Transverse colon (tissue), 4 donors: ENCODE measurements around the gene IFTAP. TPM values are rescaled to one million over a fixed set of nuclear protein-coding genes. Genes with fewer than 3 reads are reported as not detected.

ENCODE experiments used
- DNase-seq: peaks from one replicate; pipeline ENCODE4 v3.0.0-alpha.2; 2019
- H3K27ac ChIP-seq, 4 donors: fragments of 200-600 bp; sonication (generic); 2 replicates each; pipeline ENCODE4 v1.5.1; 2016 to 2018; ENCODE audit warnings: inconsistent platforms in 4 of 4
- H3K27me3 ChIP-seq: fragments of 200-600 bp; sonication (generic); 2 replicates; pipeline ENCODE4 v1.5.1; 2017; ENCODE audit warnings: inconsistent platforms
- H3K36me3 ChIP-seq, 4 donors: fragments of 200-600 bp; sonication (generic); 2 replicates each; pipeline ENCODE4 v1.5.1; 2017 to 2019; ENCODE audit warnings: inconsistent platforms in 4 of 4
- H3K4me1 ChIP-seq, 4 donors: fragments of 200-600 bp; sonication (generic); 2 replicates each; pipeline ENCODE4 v1.5.1; 2017 to 2020; ENCODE audit warnings: inconsistent platforms in 4 of 4
- H3K4me3 ChIP-seq, 4 donors: fragments of 200-600 bp; sonication (generic); 1 replicate in 1 of 4; 2 replicates in 3 of 4; pipeline versions ENCODE4 v1.5.1 to v1.6.1; 2017 to 2019; ENCODE audit warnings: inconsistent platforms in 4 of 4
- H3K9me3 ChIP-seq, 2 donors: fragments of 200-600 bp; sonication (generic); 2 replicates each; pipeline ENCODE4 v1.5.1; 2017 to 2019; ENCODE audit warnings: inconsistent platforms in 2 of 2
- CTCF ChIP-seq, 5 experiments: fragments of 200-600 bp in 3 of 5; fragments of 450-650 bp in 2 of 5; sonication (generic) in 3 of 5; IDR thresholded peaks; 1 replicate in 2 of 5; 2 replicates in 3 of 5; pipeline ENCODE4 v1.5.1; 2016 to 2017; ENCODE audit warnings: antibody characterized with exemption in 5 of 5, inconsistent platforms in 3 of 5, mild to moderate bottlenecking in 2 of 5, moderate library complexity in 1 of 5
- EP300 ChIP-seq: sonication (generic); formaldehyde crosslinking; IDR thresholded peaks from one replicate; pipeline ENCODE4 v1.6.1; 2017; ENCODE audit warnings: antibody characterized with exemption, low read depth
- POLR2A ChIP-seq: fragments of 450-650 bp; IDR thresholded peaks from one replicate; pipeline ENCODE4 v1.6.1; 2016; ENCODE audit warnings: antibody characterized with exemption, mild to moderate bottlenecking, moderate library complexity
- POLR2AphosphoS5 ChIP-seq, 3 donors: sonication (generic); formaldehyde crosslinking; IDR thresholded peaks; one replicate each; pipeline ENCODE4 v1.6.1; 2016; ENCODE audit warnings: antibody characterized with exemption in 3 of 3
- WGBS, 2 donors: methylation state at CpG; one replicate each; pipeline ENCODE4 v1.1.5; 2018; ENCODE audit warnings: low coverage in 1 of 2; 5-methylcytosine and 5-hydroxymethylcytosine counted together
- in situ Hi-C, 4 donors: fragments of 200-750 bp; cut with MboI; loops; one replicate each; pipeline versions ENCODE4 v1.15.0 to v1.15.1; 2017; ENCODE audit warnings: low sequenced_read_pairs in 3 of 4, low pct_ligation_motif_present in 1 of 4, low pct_unique_long_range_greater_than_20kb in 1 of 4
- intact Hi-C: fragments of 100-400 bp; cut with DNase I; formaldehyde crosslinking; loops from one replicate; pipeline ENCODE4 v1.15.1; 2023; ENCODE audit warnings: low total_unique reads
- total RNA-seq, 4 donors: library from RNA; depleted of rRNA; stranded (reverse); fragments of >200 nt; gene quantifications; one replicate each; pipeline ENCODE4 v1.1.0, GENCODE V29; 2016

Gene IFTAP
- total RNA-seq, 4 donors from 2014 or later = 11.5 to 76.3 (median 16.0) TPM

GRCh38 chr11:36623494-36623893, 29.2 kb downstream of the IFTAP start:
- in situ Hi-C loops = no loop called here

GRCh38 chr11:36627006-36627405, 32.7 kb downstream of the IFTAP start:
- TF ChIP-seq CTCF (IDR thresholded peaks at IDR 0.05) (no peak), POLR2A (no peak), POLR2AphosphoS5 (IDR thresholded peaks at IDR 0.05) (no peak), EP300 (no peak)

More at GRCh38 chr11:36623494-36623893, 29.2 kb downstream of the IFTAP start:
- no peaks in the 10 kb centered on the region for H3K36me3 ChIP-seq
- TF ChIP-seq POLR2AphosphoS5 (IDR thresholded peaks at IDR 0.05) = no peak
- TF ChIP-seq CTCF (IDR thresholded peaks at IDR 0.05) = no peak
- TF ChIP-seq POLR2A = no peak
- no peak for TF ChIP-seq EP300
- DNase-seq = no peak
- peaks cover 0 to 13% (median 0%) of the 10 kb centered on the region in 4 donors for H3K4me1 ChIP-seq
- WGBS, 2 donors = 85 to 96% methylated on average over 5 of the region's 5 CpGs
- no peak overlapping the region for H3K27ac ChIP-seq
- H3K27me3 ChIP-seq = no peaks in the 10 kb centered on the region
- no peak overlapping the region for H3K4me3 ChIP-seq
- intact Hi-C loops = loop anchor here (10.0 kb wide), 1 partner anchor 1231 kb away; no protein-coding TSS in a partner anchor
- no peaks in the 10 kb centered on the region for H3K9me3 ChIP-seq

GRCh38 chr11:36627471-36627870, 33.2 kb downstream of the IFTAP start:
- Histone ChIP-seq H3K36me3 (no peaks in the 10 kb centered on the region), H3K27ac (no peak overlapping the region), H3K4me3 (no peak overlapping the region), H3K27me3 (no peaks in the 10 kb centered on the region), H3K9me3 (no peaks in the 10 kb centered on the region), H3K4me1 (no peaks in the 10 kb centered on the region)
- intact Hi-C loops (loop anchor here (10.0 kb wide), 1 partner anchor 1227 kb away; no protein-coding TSS in a partner anchor), in situ Hi-C loops (no loop called here)
- 57 to 81% methylated on average over 1 to 2 of the region's 2 CpGs for WGBS, 2 donors
- no peak for TF ChIP-seq CTCF (IDR thresholded peaks at IDR 0.05)
- no peak for TF ChIP-seq POLR2AphosphoS5 (IDR thresholded peaks at IDR 0.05)
- no peak for TF ChIP-seq POLR2A
- no peak for TF ChIP-seq EP300
- DNase-seq = no peak

More at GRCh38 chr11:36627006-36627405, 32.7 kb downstream of the IFTAP start:
- DNase-seq = no peak
- Histone ChIP-seq H3K27ac (no peak overlapping the region), H3K36me3 (no peaks in the 10 kb centered on the region), H3K27me3 (no peaks in the 10 kb centered on the region), H3K9me3 (no peaks in the 10 kb centered on the region), H3K4me1 (no peaks in the 10 kb centered on the region), H3K4me3 (no peak overlapping the region)
- intact Hi-C loops (loop anchor here (10.0 kb wide), 1 partner anchor 1228 kb away; no protein-coding TSS in a partner anchor), in situ Hi-C loops (no loop called here)
- 59 to 89% methylated on average over 1 of the region's 1 CpG for WGBS, 2 donors

- intact Hi-C loops (loop anchor here (10.0 kb wide), 1 partner anchor 1227 kb away; no protein-coding TSS in a partner anchor), in situ Hi-C loops (no loop called here)
- Histone ChIP-seq H3K27ac (no peak overlapping the region), H3K36me3 (no peaks in the 10 kb centered on the region), H3K4me1 (no peaks in the 10 kb centered on the region), H3K4me3 (no peak overlapping the region), H3K27me3 (no peaks in the 10 kb centered on the region), H3K9me3 (no peaks in the 10 kb centered on the region)
- 94 to 95% methylated on average over 5 of the region's 5 CpGs for WGBS, 2 donors
- no peak for DNase-seq
- TF ChIP-seq EP300 = no peak
- TF ChIP-seq CTCF (IDR thresholded peaks at IDR 0.05) = no peak
- no peak for TF ChIP-seq POLR2A
- TF ChIP-seq POLR2AphosphoS5 (IDR thresholded peaks at IDR 0.05) = no peak
Measured at GRCh38 chr11:36628141-36628540, 33.8 kb downstream of the IFTAP start.
